Common myeloid progenitor, CD34-positive (primary cell): ENCODE results near the gene SLC34A3.

Experiments used
- CTCF ChIA-PET: fragments of 350-600 bp; sonication (Branson Sonifier 250); formaldehyde crosslinking; loops from one replicate; lab custom pipeline; 2021; ENCODE audit warnings: antibody characterized with exemption; lab: Charles Lee
- POLR2A ChIA-PET: fragments of 350-600 bp; sonication (Branson Sonifier 250); formaldehyde crosslinking; loops from one replicate; lab custom pipeline; 2021; ENCODE audit warnings: antibody characterized with exemption; lab: Charles Lee
- DNase-seq, 3 donors: peaks; one replicate each; pipeline versions ENCODE4 v3.0.0 to v3.0.0-alpha.2; 2013
- H3K27ac ChIP-seq, 2 experiments: 1 replicate in 1 of 2; 2 replicates in 1 of 2; pipeline ENCODE4 v1.7.0; 2013; ENCODE audit warnings: inconsistent platforms in 2 of 2, low read length in 2 of 2, mild to moderate bottlenecking in 2 of 2, low read depth in 1 of 2, moderate library complexity in 1 of 2; ENCODE audit not compliant: severe bottlenecking in 2 of 2, insufficient read depth in 1 of 2, poor library complexity in 1 of 2
- H3K27me3 ChIP-seq, 5 experiments: replicated peaks in 2 of 5; 1 replicate in 3 of 5; 2 replicates in 2 of 5; pipeline versions ENCODE4 v1.6.1 to v1.7.0; 2013; ENCODE audit warnings: low read length in 4 of 5, mild to moderate bottlenecking in 2 of 5, moderate library complexity in 2 of 5, inconsistent platforms in 1 of 5; ENCODE audit not compliant: insufficient read depth in 5 of 5, control insufficient read depth in 4 of 5
- H3K36me3 ChIP-seq, 4 experiments: 1 replicate in 2 of 4; 2 replicates in 2 of 4; pipeline versions ENCODE4 v1.6.1 to v1.7.0; 2013; ENCODE audit warnings: low read length in 3 of 4, control low read depth in 1 of 4, mild to moderate bottlenecking in 1 of 4; ENCODE audit not compliant: control insufficient read depth in 4 of 4, insufficient read depth in 4 of 4
- H3K4me1 ChIP-seq, 4 experiments: 1 replicate in 3 of 4; 2 replicates in 1 of 4; pipeline versions ENCODE4 v1.6.1 to v1.7.1; 2013; ENCODE audit warnings: low read length in 3 of 4, mild to moderate bottlenecking in 3 of 4, control low read depth in 1 of 4, inconsistent platforms in 1 of 4, moderate library complexity in 1 of 4; ENCODE audit not compliant: control insufficient read depth in 4 of 4, insufficient read depth in 4 of 4; ENCODE audit errors: control extremely low read depth in 1 of 4
- H3K4me3 ChIP-seq, 7 experiments: 1 replicate in 4 of 7; 2 replicates in 3 of 7; pipeline versions ENCODE4 v1.5.1 to v1.7.0; 2013; ENCODE audit warnings: mild to moderate bottlenecking in 7 of 7, low read length in 6 of 7, moderate library complexity in 6 of 7, inconsistent platforms in 2 of 7, low read depth in 2 of 7, control low read depth in 1 of 7; ENCODE audit not compliant: insufficient read depth in 4 of 7, control insufficient read depth in 1 of 7; ENCODE audit errors: extremely low read depth in 1 of 7
- H3K9me3 ChIP-seq, 5 experiments: 1 replicate in 4 of 5; 2 replicates in 1 of 5; pipeline versions ENCODE4 v1.6.1 to v1.7.1; 2013; ENCODE audit warnings: low read length in 4 of 5, mild to moderate bottlenecking in 2 of 5, inconsistent platforms in 1 of 5, low read depth in 1 of 5, moderate library complexity in 1 of 5; ENCODE audit not compliant: control insufficient read depth in 4 of 5, insufficient read depth in 2 of 5; ENCODE audit errors: control extremely low read depth in 1 of 5
- WGBS: methylation state at CpG from one replicate; pipeline ENCODE4 v1.1.5; 2013; ENCODE audit not compliant: insufficient coverage; 5-methylcytosine and 5-hydroxymethylcytosine counted together

SLC34A3 gene

DNA sequence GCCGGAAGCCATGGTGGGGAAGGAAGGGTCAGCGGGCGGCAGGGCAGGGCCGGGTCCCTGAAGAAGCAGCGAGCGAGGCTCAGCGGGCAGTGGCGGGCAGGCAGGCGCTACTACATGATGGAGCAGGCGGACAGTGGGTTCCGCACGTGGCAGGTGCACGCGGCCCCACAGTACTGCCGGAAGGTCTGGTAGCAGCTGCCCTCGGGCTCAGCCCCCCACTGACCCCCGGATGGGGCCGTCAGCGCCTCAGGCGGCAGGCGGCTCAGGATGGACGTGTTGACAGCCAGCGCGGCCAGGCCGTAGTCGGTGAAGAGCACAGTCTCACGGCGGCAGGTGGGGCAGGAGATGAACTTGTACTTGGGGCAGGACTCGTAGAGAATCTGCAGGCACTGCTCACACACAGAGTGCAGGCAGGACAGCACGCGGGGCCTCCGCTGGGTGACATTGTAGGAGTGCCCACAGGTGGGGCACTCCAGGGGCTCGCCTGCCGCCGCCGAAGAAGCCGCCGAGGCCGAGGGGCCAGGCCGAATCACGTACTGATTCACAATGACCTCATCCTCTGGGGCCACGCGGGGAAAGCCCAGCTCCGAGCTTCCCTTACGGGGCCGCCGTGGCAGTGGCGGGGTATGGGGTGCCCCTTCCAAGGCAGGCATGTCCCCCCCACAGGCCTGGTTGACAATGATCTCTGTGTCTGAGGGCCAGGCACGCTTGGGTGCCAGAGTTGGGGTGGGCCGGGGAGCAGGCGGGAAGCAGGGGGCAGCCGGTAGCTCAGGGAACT, 10.2 kb upstream of the SLC34A3 start:
- H3K36me3 ChIP-seq: peaks cover 0 to 22% (median 9%) of the 10 kb centered on the region in 4 experiments
- H3K4me1 ChIP-seq: peaks cover 2 to 30% (median 26%) of the 10 kb centered on the region in 4 experiments
- H3K9me3 ChIP-seq: no peaks in the 10 kb centered on the region
- CTCF ChIA-PET: interaction anchor here (1.2 to 1.5 kb wide), 3 partner anchors 10 to 44 kb away, joined by 4 to 5 read pairs (median 5); no protein-coding TSS in a partner anchor
- WGBS: 96% methylated on average over 42 of the region's 52 CpGs
- peak in 1 of 3 donors; percentile 11 for DNase-seq
- H3K27ac ChIP-seq: no peak overlapping the region
- POLR2A ChIA-PET: no interaction called here
- no peaks in the 10 kb centered on the region for H3K27me3 ChIP-seq
- H3K4me3 ChIP-seq: no peak overlapping the region

GRCh38 chr9:137221095-137221505, 9.6 kb upstream of the SLC34A3 start:
- POLR2A ChIA-PET: no interaction called here

DNA sequence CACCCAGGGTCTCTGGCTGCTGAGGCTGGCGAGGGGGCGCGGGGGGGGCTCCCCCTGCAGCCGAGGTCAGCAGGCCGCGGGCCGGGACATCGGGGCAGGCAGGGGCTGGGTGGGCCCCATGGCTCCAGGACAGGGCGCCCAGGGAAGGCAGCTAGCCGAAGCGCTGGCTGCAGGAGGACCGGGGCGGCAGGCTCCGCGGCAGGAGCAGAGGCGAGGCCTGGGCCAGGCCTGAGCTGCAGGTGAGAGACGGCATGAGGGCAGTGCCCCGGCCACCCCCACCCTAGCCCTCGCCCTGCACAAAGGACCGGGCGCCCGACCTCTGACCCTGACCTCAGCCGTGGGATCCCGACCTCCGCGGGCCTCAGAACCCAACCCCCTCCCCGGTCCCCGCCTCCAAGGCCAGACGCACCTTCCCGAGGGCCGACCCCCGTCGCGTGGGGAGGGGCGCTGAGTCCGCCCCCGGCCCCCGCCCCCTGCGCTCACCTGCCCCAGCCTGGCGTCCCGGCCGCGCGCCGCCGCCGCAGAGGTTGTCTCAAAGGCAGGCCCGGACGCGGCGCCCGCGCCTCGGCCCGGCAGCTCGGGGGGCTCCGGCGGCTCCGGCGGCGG, 9.1 kb upstream of the SLC34A3 start:
- CTCF ChIA-PET: interaction anchor here (1.1 to 1.2 kb wide), 2 partner anchors 11 to 32 kb away, joined by 3 to 4 read pairs; no protein-coding TSS in a partner anchor
- no peak for DNase-seq
- POLR2A ChIA-PET: no interaction called here
- Histone ChIP-seq H3K4me1 (peaks cover 2 to 30% (median 26%) of the 10 kb centered on the region in 4 experiments), H3K9me3 (no peaks in the 10 kb centered on the region), H3K4me3 (peak overlapping the region in 5 of 7 experiments; percentile 25 to 93 (median 46)), H3K27me3 (peaks cover 0 to 6% (median 0%) of the 10 kb centered on the region in 5 experiments), H3K27ac (no peak overlapping the region), H3K36me3 (peaks cover 0 to 11% (median 1%) of the 10 kb centered on the region in 4 experiments)
- 11% methylated on average over 39 of the region's 61 CpGs for WGBS

More at GRCh38 chr9:137221095-137221505, 9.6 kb upstream of the SLC34A3 start:
- Histone ChIP-seq H3K4me3 (peak overlapping the region in 1 of 7 experiments; percentile 48), H3K4me1 (peaks cover 2 to 30% (median 26%) of the 10 kb centered on the region in 4 experiments), H3K36me3 (peaks cover 0 to 16% (median 5%) of the 10 kb centered on the region in 4 experiments), H3K27ac (no peak overlapping the region), H3K9me3 (no peaks in the 10 kb centered on the region), H3K27me3 (peaks cover 0 to under 1% (median 0%) of the 10 kb centered on the region in 5 experiments)
- CTCF ChIA-PET: interaction anchor here (1.2 kb wide), 1 partner anchor 11 kb away, joined by 4 read pairs; no protein-coding TSS in a partner anchor
- WGBS: 100% methylated on average over 1 of the region's 14 CpGs
- no peak for DNase-seq

- H3K27ac ChIP-seq: no peak within 1 kb of the TSS
- H3K27me3 ChIP-seq: peaks cover 0 to 13% (median 0%) of the 10 kb centered on the region in 5 experiments
- CTCF ChIA-PET: interaction anchor here (0.7 to 6.3 kb wide), 9 partner anchors 13 to 103 kb away, joined by 3 to 46 read pairs (median 3); partner anchors contain the start of gene LRRC26
- 2% methylated on average over 79 of the region's 88 CpGs for whole genome bisulfite sequencing
- POLR2A ChIA-PET: interaction anchor here (0.5 to 3.7 kb wide), 6 partner anchors 13 to 498 kb away, joined by 3 to 16 read pairs (median 3); partner anchors contain the start of gene TUBB4B
- no peaks in the 10 kb centered on the region for H3K9me3 ChIP-seq
- H3K4me3 ChIP-seq: peak within 1 kb of the TSS; percentile 13 to 93 (median 62)
- peaks cover 0 to 6% (median 0%) of the 10 kb centered on the region in 4 experiments for H3K36me3 ChIP-seq
- peaks cover 2 to 32% (median 27%) of the 10 kb centered on the region in 4 experiments for H3K4me1 ChIP-seq
- peak in 1 of 3 donors; percentile 18 for DNase-seq
Observed at GRCh38 chr9:137222190-137223077, 8.3 kb upstream of the SLC34A3 start, which contains the start of gene RNF208. Gene RNF208 (minus strand): TSS chr9:137222240. CDS start chr9:137221212, 1,028 bp downstream.

GRCh38 chr9:137223078-137223970, 7.4 kb upstream of the SLC34A3 start:
- H3K4me1 ChIP-seq: peaks cover 2 to 32% (median 27%) of the 10 kb centered on the region in 4 experiments
- CTCF ChIA-PET: interaction anchor here (0.8 to 6.3 kb wide), 10 partner anchors 14 to 104 kb away, joined by 3 to 46 read pairs (median 3); partner anchors contain the start of gene LRRC26
- WGBS: 0% methylated on average over 58 of the region's 63 CpGs

More at GRCh38 chr9:137223078-137223970, 7.4 kb upstream of the SLC34A3 start:
- Histone ChIP-seq H3K36me3 (peaks cover 0 to 4% (median 0%) of the 10 kb centered on the region in 4 experiments), H3K4me3 (peak overlapping the region; percentile 48 to 93 (median 77)), H3K27ac (peak overlapping the region; percentile 54 to 83), H3K27me3 (peaks cover 0 to 17% (median 0%) of the 10 kb centered on the region in 5 experiments), H3K9me3 (no peaks in the 10 kb centered on the region)
- peak; percentile 98 to 99 (median 99) for DNase-seq
- POLR2A ChIA-PET: interaction anchor here (0.5 to 3.7 kb wide), 7 partner anchors 14 to 499 kb away, joined by 3 to 16 read pairs (median 3); partner anchors contain the start of genes ANAPC2, SSNA1 and TUBB4B
